NCI-H128 (cell line): ENCODE results near the gene NOPCHAP1.
"Not testable (repeated sequence)": the region's sequence is repeated elsewhere in the genome, so short reads cannot be mapped to it uniquely, and the experiment has no call there.

Experiments
- DNase-seq: peaks from one replicate; lab custom pipeline; 2025; ENCODE audit not compliant: unreplicated experiment; lab: John Stamatoyannopoulos, UW

The NOPCHAP1 gene

GRCh38 chr12:104986022-104986941, at the start of gene NOPCHAP1:
NOPCHAP1 (plus strand) TSS chr12:104986316; CDS start chr12:104986353, 37 bp downstream.
- DNase-seq, result peak; percentile 83

DNA sequence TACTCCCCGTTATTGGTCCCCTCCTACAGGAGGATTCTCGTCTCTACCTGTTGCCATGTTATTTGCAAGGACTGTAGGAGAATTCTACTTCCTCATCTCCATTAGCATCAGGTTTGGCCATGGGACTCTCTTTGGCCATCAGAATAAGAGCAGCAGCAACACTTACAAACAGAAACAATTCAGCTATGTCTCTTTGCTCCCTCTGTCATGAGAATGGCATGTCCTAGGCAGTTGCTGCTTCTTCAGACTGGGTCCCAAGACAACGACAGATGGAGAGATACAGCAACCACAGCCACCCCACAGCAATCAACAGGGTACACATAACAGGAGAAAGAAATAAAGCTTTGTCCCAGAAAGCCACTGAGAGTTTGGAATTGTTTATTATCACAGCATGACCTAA, 47.7 kb upstream of the NOPCHAP1 start:
- no peak for DNase-seq

GRCh38 chr12:104939089-104939488, 47.0 kb upstream of the NOPCHAP1 start:
- no peak for DNase-seq

DNA sequence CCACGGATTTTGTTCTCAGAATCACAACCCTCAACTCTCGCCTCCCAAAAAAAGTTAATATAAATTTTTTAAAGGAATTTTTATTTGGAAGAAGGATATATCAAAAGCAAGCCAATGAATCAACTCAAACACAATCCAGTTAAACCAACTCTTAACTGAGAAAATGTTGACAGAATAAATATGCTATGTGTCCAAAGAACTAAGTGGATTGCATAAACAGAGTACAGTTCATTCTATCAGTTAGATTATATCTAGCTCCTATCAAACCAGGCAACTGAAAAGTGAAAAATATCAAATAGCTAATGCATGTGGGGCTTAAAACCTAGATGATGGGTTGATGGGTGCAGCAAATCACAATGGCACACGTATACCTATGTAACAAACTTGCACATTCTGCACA, 44.7 kb upstream of the NOPCHAP1 start:
- no peak for DNase-seq

GRCh38 chr12:104942075-104942474, 44.0 kb upstream of the NOPCHAP1 start:
- DNase-seq, result no peak

GRCh38 chr12:104943401-104943800, 42.7 kb upstream of the NOPCHAP1 start:
- not testable (repeated sequence) for DNase-seq

- DNase-seq, result no peak
Measured at GRCh38 chr12:104944252-104944651, 41.9 kb upstream of the NOPCHAP1 start.

DNA sequence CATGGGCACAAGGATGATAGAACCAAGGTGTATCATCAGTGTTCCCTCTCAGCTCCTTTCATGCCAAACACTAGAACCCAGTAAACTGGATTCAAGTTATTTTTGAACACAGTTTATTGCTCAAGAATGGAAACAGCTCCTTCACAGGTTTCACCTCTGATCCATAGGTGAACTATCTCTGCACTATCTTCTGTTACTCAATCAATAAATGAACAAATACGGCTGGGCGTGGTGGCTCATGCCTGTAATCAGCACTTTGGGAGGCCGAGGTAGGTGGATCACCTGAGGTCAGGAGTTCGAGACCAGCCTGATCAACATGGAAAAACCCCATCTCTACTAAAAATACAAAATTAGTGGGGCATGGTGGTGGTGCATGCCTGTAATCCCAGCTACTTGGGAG, 37.4 kb upstream of the NOPCHAP1 start:
- DNase-seq, result not testable (repeated sequence)

GRCh38 chr12:104951759-104952509, 34.2 kb upstream of the NOPCHAP1 start:
- no peak for DNase-seq

DNA sequence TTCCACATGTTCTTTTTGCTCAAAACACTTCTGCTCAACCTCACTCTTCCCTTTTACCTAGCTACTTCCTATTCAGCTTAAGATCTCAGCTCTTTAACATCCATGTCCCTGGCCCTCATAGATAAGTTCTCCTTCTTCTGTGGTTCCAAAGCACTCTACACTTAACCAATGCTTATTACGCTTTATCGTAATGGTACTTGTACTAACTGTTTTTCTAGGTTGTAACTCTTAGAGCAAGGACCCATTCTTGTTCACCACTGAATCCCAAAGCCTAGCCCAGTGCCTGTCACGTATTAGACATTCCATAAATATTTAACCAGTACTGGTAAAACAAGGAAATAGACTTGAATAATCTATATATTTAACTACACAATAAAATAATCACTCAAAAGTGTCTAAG, 33.3 kb upstream of the NOPCHAP1 start:
- no peak for DNase-seq

DNA sequence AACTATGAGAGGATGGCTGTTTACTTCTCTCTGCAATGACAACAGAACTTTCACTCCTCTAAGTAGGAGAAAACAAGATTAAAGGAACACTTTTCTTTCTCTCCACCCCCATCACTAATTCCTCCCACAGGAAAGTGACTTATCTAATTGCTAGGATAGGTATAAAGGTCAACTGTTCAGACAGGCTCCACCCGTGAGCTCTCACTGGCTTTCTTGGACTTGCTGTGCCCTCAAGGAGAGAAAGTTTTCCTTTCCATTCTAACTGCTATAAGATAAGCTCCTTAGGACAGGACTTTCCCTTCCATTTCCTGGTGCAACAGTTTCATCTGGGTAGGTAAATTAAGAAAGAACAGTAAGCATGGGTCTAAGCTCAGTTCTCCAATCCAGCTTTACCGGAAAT, 32.8 kb upstream of the NOPCHAP1 start:
- DNase-seq, result no peak

GRCh38 chr12:104955703-104956102, 30.4 kb upstream of the NOPCHAP1 start:
- DNase-seq, result no peak

DNA sequence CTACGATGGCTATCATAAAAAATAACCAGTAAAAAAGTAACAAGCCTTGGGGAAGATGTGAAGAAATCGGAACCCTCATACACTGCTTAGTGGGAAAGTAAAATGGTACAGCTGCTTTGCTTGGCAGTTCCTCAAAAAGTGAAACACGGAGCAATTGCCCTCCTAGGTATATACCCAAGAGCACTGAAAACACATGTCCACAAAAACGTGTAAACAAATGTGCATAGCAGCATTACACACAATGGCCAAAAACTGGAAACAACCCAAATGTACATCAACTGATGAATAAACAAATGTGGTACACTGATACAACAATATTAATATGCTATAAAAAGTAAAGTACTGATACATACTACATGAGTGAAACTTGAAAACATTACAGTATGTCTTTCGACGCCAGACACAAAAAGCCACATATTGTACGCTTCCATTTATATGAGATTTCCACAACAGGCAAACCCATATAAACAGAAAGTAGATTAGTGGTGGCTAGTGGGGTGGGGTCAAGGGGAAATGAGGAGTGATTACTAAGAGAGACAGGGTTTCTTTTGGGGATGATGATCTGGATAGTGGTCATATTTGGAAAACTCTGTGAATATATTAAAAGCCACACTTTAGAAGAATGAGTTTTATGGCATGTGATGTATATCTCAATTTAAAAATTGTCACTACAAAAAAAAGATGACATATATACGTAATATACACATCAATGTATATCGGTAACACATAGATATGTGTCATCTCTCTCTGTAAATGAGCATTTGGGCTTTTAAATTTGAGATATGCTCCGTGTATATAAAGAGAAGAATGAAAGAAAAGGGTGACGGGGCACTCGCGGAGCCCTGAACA, 29.0 kb upstream of the NOPCHAP1 start:
- no peak for DNase-seq

DNA sequence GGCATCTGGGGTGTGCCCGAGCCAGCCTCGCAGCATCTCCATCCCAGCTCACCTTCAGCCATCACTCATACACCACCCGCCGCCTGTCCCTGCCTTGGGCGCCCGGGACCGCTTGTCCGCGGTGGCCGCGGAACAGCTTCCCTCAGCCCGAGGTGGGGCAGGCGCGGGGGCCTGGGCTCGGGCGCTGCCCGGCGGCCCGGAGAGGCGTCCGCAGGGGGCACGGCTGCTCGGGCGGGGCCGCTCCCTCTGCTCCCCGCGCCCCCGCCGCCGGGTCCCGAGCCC, 28.5 kb upstream of the NOPCHAP1 start:
- DNase-seq, result no peak

DNA sequence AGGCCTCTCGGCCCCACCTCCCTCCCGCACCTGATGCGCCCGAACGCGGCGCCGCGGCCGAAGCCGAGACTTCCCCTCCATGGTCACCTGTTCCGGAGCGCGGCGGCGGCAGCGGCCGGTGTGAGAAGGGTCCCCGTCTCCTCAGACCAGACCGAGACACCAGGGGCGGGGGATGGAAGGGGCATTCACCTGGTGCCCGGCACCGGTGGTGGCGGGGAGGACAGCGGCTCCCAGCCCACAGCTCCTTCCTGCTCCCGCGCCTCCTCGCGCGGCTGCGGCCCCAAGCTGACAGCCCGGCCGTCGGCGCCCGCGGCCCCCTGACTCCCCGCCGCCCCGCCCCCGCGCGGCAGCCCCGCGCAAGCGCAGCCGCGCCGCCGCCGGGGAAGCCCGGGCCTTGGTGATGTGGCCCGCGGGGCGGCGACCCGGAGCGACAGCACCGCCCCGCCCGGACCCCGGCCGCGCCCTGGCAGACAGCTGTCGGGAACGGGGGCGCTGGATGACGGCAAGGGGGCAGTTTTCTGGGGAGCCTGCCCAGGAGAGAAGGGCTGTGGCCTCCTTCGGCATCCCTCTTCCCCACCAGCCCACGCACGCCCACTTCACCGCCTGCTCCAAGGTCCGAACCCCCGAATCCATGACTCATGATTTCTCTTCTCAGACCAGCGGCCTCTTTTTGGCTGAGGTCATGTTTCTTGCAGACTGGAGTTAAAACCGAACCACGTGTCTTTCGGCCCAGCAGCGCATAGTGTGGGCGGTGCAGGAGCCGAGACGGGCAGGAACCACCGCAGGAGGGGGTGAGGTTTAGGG, 27.9 kb upstream of the NOPCHAP1 start, which contains the start of gene SLC41A2:
Gene SLC41A2, minus strand, starts transcription at position 290 of the 804 bp plus-strand sequence. CDS start 29,763 bp downstream, outside the sequence.
- peak; percentile 51 for DNase-seq

DNA sequence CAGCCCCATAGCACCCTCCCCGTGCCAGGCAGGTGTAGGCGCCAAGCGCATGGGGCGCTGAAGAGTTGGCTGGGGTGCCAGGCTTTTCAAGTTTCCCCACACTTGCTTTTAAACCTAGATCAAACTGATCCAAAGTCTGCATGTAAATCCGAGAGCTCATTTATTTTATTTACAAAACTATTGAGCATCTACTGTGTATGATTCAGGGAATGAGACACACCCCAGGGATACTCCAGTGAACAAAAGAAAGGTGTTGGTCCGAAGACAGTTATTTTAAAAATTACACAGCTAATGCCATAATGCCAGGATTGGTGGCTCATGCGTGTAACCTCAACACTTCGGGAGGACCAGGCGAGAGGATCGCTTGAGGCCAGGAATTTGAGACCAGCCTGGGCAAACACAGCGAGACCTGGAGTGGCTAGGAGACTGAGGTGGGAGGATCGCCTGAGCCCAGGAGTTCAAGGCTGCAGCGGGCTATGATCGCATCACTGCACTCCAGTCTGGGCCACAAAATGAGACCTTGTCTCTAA, 27.2 kb upstream of the NOPCHAP1 start:
- DNase-seq, result no peak

DNA sequence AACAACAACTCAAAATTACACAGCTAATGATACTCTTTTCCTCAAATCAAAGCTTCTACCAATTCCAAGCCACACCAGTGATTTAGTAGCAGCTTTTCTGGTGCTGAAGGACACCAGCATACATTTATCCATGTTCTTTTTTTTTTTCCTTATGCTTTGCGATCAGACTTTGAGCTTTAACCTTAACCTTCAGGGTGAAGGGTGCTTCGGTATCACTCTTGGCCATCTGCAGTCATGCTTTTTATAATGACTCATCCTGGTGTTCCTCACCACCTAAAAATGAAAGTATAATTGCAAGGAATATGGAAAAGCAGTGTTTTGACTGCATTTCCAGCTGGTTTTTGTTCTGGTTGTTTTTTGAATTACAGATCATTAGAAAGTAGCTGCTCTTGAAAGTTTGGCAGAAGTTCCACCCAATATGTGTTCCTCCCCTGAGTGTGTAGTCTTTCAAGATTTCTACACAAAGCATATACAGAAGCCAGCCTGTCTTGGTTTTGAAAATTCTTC, 26.7 kb upstream of the NOPCHAP1 start:
- no peak for DNase-seq

DNA sequence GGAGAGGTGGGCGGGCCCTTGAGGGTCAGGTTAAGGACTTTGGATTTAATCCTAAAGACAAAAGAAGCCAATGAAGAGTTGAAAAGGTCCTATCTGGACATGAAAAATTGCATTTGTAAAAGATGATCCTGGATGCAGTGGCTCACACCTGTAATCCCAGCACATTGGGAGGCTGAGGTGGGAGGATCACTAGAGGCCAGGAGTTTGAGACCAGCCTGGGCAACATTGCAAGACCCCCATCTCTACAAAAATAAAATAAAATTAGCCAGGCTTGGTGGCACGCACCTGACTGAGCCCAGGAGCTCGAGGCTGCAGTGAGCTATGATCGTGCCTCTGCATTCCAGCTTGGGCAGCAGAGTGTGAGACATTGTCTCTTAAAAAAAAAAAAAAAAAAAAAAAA, 25.7 kb upstream of the NOPCHAP1 start:
- no peak for DNase-seq

GRCh38 chr12:104963757-104964156, 22.4 kb upstream of the NOPCHAP1 start:
- no peak for DNase-seq
